SU-DHL-6 (cell line): ENCODE measurements around the gene SH3BGRL2.

ENCODE experiments used
- H2AFZ ChIP-seq: fragments of 200-600 bp; sonication (generic); 2 replicates; pipeline ENCODE4 v1.6.1; 2014; ENCODE audit warnings: low read depth, mild to moderate bottlenecking, moderate library complexity, mixed read lengths, antibody characterized with exemption, low read length; ENCODE audit not compliant: severe bottlenecking
- H3F3A ChIP-seq: fragments of 200-600 bp; shearing (Covaris generic); 2 replicates; pipeline ENCODE4 v1.6.0; 2016; ENCODE audit warnings: antibody characterized with exemption, mild to moderate bottlenecking; ENCODE audit not compliant: insufficient read depth
- H3K27ac ChIP-seq: fragments of 200-600 bp; sonication (generic); 2 replicates; pipeline ENCODE4 v1.5.1; 2016; ENCODE audit warnings: low read depth, mild to moderate bottlenecking, low read length, moderate library complexity, mixed read lengths
- H3K27me3 ChIP-seq: fragments of 200-600 bp; sonication (generic), shearing (Covaris generic); 2 replicates; pipeline ENCODE4 v1.6.0; 2014; ENCODE audit warnings: mild to moderate bottlenecking, low read length
- H3K36me3 ChIP-seq: fragments of 200-600 bp; sonication (generic); 2 replicates; pipeline ENCODE4 v1.6.1; 2014; ENCODE audit warnings: mild to moderate bottlenecking, low read length, mixed read lengths
- H3K4me2 ChIP-seq: fragments of 300-600, 200-600 bp; shearing (Covaris generic), sonication (generic); 2 replicates; pipeline ENCODE4 v1.6.0; 2014; ENCODE audit warnings: low read length, low read depth, mild to moderate bottlenecking; ENCODE audit not compliant: poor library complexity, severe bottlenecking
- H3K4me3 ChIP-seq: fragments of 200-600 bp; sonication (generic); 2 replicates; pipeline ENCODE4 v1.5.1; 2014; ENCODE audit warnings: antibody characterized with exemption, low read length, mild to moderate bottlenecking, mixed read lengths; ENCODE audit not compliant: insufficient read depth, poor library complexity, severe bottlenecking
- H3K79me2 ChIP-seq: fragments of 200-600 bp; sonication (generic); 2 replicates; pipeline ENCODE4 v1.6.1; 2014; ENCODE audit warnings: mild to moderate bottlenecking, low read length, moderate library complexity; ENCODE audit not compliant: insufficient read depth
- H3K9ac ChIP-seq: fragments of 200-600 bp; sonication (generic); 2 replicates; pipeline ENCODE4 v1.7.0; 2014; ENCODE audit warnings: mild to moderate bottlenecking, low read length
- H3K9me2 ChIP-seq: fragments of 200-600 bp; sonication (generic); replicated peaks from 2 replicates; pipeline ENCODE4 v1.6.1; 2014; ENCODE audit warnings: low read length; ENCODE audit not compliant: insufficient read depth
- H3K9me3 ChIP-seq: fragments of 200-600 bp; sonication (generic); 2 replicates; pipeline ENCODE4 v1.6.1; 2014; ENCODE audit warnings: low read length, mixed read lengths; ENCODE audit not compliant: insufficient read depth
- H4K20me1 ChIP-seq: fragments of 200-600 bp; sonication (generic); 2 replicates; pipeline ENCODE4 v1.6.1; 2014; ENCODE audit warnings: low read depth, mild to moderate bottlenecking, antibody characterized with exemption, low read length, moderate library complexity, mixed read lengths
- CTCF ChIP-seq: fragments of 200-600 bp; sonication (generic); IDR thresholded peaks from one replicate; pipeline ENCODE4 v1.5.1; 2017; ENCODE audit warnings: antibody characterized with exemption, mild to moderate bottlenecking, low read length, moderate library complexity; ENCODE audit not compliant: insufficient read depth, poor library complexity, severe bottlenecking
- EZH2phosphoT487 ChIP-seq: fragments of 200-600 bp; sonication (generic), shearing (Covaris generic); conservative IDR thresholded peaks from 2 replicates; pipeline ENCODE4 v1.6.1; 2018; ENCODE audit warnings: mild to moderate bottlenecking, antibody characterized with exemption, low read length, moderate library complexity, mixed read lengths

The SH3BGRL2 gene

DNA sequence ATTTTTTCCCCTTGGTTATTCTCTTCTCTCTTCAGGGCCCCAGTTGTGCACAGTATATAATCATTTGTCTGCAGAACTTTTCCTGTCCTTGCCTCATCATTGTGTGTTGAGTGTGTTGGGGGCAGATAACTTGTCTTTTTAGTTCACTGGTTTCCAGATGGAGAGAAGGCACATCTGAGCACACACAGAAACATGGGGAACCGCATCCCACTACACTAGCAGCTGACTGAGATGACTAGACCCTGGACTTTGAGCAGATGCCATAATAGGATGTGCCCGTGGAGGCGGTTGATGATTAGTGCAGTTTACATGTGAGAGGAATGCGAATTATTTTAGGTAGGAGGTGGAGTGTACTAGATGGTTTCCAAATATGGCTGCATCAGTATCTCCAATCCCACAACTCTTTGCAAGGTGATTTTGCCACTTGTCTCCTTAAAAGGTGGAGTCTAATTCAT is 26.5 kb upstream of the SH3BGRL2 start:
- no peaks in the 10 kb centered on the region for H3F3A ChIP-seq
- no peaks in the 10 kb centered on the region for H3K79me2 ChIP-seq
- no peak overlapping the region for H3K4me2 ChIP-seq
- no peaks in the 10 kb centered on the region for H3K36me3 ChIP-seq
- H3K27me3 ChIP-seq: no peaks in the 10 kb centered on the region
- no peaks in the 10 kb centered on the region for H3K9me2 ChIP-seq
- H4K20me1 ChIP-seq: no peaks in the 10 kb centered on the region
- H3K27ac ChIP-seq: no peak overlapping the region
- H3K4me3 ChIP-seq: no peak overlapping the region
- no peaks in the 10 kb centered on the region for H3K9me3 ChIP-seq
- TF ChIP-seq CTCF (no peak), EZH2phosphoT487 (no peak)
- no peak overlapping the region for H2AFZ ChIP-seq
- no peak overlapping the region for H3K9ac ChIP-seq

DNA sequence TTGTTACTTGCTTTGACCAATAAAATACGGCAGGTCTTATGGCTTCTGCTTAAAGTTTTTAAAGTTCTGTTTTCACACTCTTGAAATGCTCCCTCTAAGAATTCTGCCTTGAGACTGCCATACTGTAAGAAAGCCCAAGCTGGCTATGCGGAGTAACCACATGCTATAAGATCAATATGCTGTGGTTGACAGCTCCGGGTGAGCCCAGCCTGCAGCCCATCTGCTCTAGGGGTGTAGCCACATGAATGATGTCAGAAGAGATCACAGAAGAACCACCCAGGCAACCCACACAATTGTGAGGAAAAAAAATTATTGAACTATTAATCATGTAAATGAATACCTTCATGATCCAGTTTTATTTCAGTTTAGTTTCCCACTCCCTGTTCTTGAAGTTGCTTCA is 26.1 kb upstream of the SH3BGRL2 start:
- Histone ChIP-seq H3K9me3 (no peaks in the 10 kb centered on the region), H4K20me1 (no peaks in the 10 kb centered on the region), H3K36me3 (no peaks in the 10 kb centered on the region), H3K9ac (no peak overlapping the region), H3K27me3 (no peaks in the 10 kb centered on the region), H3K4me3 (no peak overlapping the region), H3K4me2 (no peak overlapping the region), H3K79me2 (no peaks in the 10 kb centered on the region), H3K9me2 (no peaks in the 10 kb centered on the region), H3K27ac (no peak overlapping the region), H3F3A (no peaks in the 10 kb centered on the region), H2AFZ (no peak overlapping the region)
- TF ChIP-seq EZH2phosphoT487 (no peak), CTCF (no peak)

DNA sequence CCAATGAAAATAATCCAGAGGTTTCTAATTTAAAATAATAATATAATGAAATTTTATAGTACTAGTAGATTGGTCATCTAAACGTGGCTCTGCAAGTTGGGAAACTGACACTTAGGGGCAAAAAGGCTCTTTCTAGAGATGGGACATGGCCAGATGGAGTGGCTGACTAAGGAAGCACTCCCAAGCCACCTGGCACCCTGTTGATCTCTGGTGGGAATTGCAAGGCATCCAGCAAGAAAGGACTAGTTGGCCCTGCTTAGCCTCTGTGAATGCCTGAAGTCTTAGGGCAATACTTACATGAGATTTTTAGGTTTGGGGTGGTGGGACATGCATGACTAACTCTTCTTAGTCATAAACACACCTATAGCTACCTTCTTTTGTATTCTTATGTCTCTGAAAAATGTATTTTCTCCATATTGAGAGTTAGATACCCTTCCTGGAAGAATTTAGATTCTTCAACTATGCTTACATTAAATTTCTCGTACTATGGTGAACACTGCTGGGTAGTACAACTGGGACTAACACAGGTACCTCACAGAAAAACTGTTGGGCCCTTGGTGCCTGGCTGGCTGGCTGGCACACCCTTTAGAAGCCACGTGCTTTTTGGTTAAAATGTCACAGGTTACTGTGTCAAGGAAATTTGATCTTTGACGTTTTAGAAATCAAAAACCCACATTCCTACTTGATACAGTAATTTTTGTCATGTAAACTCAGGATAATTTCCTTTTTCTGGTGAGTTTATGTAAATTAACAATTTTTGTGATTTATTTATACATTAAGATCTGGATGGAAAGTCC is 25.0 kb upstream of the SH3BGRL2 start:
- Histone ChIP-seq H3K27me3 (no peaks in the 10 kb centered on the region), H3K79me2 (no peaks in the 10 kb centered on the region), H3F3A (no peaks in the 10 kb centered on the region), H3K9me2 (no peaks in the 10 kb centered on the region), H3K36me3 (no peaks in the 10 kb centered on the region), H3K27ac (no peak overlapping the region), H4K20me1 (no peaks in the 10 kb centered on the region), H3K9ac (no peak overlapping the region), H2AFZ (no peak overlapping the region), H3K4me2 (no peak overlapping the region), H3K4me3 (no peak overlapping the region), H3K9me3 (no peaks in the 10 kb centered on the region)
- TF ChIP-seq CTCF: no peak
- TF ChIP-seq EZH2phosphoT487: no peak
